ENCODE results near the gene KATNA1. TPM values are rescaled to one million over a fixed set of nuclear protein-coding genes. Genes with fewer than 3 reads are reported as not detected.
"Not testable (repeated sequence)": the region's sequence is repeated elsewhere in the genome, so short reads cannot be mapped to it uniquely, and the experiment has no call there.

The KATNA1 gene
- polyA plus RNA-seq (2012; ENCODE audit: insufficient read depth, insufficient read length): 39.1 TPM

DNA sequence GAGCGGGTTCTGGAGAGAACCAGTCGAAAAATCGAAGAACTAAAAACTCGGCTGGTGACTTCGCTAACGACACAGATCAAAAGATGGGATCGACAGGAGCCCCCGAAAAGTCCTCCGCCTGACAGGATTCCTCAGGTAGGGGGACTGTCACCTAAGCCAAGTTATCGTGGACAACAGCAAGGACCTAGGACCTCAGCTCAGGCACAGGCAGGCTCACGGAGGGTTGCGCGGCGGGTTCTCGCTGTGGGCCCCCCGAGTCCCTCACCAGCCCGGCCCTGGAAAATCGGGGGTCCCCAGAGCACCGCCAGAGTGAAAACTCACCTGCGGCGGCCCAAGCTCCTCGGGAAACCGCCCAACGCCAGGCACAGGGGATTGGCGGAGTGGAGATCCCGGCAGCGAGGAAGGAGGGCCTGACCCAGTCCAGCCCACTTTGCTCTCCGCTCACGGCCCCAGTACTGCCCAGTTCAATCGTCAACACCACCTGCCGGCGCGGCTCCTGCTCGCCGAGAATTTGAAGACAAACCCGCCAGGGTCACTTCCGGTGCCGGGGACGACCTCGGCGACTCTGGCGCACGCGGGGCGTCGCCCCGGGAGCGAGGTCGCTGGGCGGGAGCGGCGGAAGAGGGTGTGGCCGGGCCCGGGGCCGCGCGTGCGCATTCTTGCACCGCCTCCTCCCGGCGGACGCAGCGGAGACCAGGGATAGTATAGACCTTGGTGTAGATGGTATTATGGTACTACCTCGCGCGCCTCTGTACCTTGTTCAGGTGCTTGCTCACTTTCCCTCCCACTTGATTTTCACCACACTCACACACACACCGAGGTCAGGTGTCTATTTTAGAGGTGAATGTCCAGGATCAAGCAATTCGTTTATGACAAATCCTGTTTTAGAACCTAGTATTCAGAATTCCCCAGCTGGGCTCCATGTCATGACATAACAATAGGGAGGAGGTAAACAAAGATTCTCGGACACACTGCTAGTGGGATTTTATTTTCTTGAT, at the start of gene KATNA1:
TSS of gene KATNA1 (minus strand) at position 567 of the 998 bp plus-strand sequence. CDS start 10,167 bp downstream, outside the sequence.
- peak within 1 kb of the TSS; percentile 92 for H3K4me3 ChIP-seq (ENCODE audit: low read length)
- DNase-seq (ENCODE audit: low read depth, low spot score): peak; percentile 84

DNA sequence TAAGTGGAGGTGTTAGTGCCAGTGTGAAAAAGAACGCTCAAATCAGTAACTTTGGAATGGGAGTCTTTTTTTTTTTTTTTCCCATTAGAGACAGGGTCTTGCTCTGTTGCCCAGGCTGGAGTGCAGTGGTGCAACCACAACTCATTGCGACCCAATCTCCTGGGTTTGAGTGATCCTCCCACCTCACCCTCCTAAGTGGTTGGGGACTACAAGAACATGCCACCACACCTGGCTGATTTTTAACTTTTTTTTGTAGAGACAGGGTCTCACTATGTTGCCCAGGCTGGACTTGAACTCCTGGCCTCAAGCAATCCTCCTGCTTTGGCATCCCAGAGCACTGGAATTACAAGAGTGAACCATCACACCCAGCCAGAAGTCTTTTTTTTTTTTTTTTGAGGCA, 49.7 kb upstream of the KATNA1 start:
- H3K4me3 ChIP-seq (ENCODE audit: low read length): no peak overlapping the region
- no peak for DNase-seq (ENCODE audit: low read depth, low spot score)

DNA sequence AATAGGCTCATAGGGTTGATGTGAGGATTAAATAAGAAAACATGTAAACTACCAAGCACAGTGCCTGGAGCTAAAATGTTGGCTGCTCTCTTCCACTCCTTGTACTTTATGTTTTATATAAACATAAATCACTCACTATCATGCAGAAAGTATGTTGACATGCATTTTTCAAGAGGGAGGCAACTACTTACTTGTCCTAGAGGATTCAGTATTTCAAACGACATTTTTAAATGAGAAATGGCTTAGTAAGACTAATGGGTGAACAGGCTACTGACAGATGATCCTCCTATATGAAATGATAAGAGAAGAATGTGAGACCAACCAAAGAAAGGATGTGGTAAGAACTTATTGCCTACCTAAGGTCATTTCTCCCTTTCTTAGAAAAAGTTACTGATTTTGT, 48.4 kb upstream of the KATNA1 start:
- H3K4me3 ChIP-seq (ENCODE audit: low read length): no peak overlapping the region
- no peak for DNase-seq (ENCODE audit: low read depth, low spot score)

DNA sequence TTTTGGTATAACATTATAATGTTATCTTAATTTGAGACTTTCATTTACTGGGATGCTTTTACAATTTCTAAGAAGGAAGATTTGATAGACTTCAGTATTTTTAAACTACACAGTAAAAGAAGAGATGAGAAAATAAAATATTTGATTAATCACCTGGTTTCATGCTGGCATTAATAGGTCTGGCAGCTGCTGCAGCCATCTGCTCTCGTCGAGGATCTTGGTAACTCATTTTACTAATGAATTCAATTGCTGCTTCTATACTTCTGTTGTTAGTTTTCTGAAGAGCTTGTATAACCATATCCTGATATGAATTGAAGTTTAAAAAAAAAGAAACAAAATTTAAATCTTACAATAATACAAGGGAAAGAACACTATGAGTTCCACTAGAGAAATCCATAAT, 46.4 kb upstream of the KATNA1 start:
- no peak overlapping the region for H3K4me3 ChIP-seq (ENCODE audit: low read length)
- DNase-seq (ENCODE audit: low read depth, low spot score): no peak

DNA sequence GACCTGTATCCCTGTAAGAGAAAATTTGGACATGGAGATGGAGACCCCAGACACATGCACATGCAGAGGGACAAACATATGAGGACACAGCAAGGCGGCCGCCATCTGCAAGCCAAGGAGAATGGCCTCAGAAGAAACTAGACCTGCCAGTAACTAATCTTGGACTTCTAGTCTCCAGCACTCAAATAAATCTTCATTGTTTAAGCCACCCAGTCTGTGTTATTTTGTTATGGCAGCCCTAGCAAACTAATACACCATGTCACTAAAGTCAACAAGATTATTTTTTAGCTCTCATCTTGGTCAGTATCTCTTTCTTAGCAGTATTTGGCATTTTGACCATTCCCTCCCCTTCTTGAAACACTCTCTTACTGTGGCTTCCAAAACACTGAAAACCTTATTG, 42.7 kb upstream of the KATNA1 start:
- no peak overlapping the region for H3K4me3 ChIP-seq (ENCODE audit: low read length)
- no peak for DNase-seq (ENCODE audit: low read depth, low spot score)

DNA sequence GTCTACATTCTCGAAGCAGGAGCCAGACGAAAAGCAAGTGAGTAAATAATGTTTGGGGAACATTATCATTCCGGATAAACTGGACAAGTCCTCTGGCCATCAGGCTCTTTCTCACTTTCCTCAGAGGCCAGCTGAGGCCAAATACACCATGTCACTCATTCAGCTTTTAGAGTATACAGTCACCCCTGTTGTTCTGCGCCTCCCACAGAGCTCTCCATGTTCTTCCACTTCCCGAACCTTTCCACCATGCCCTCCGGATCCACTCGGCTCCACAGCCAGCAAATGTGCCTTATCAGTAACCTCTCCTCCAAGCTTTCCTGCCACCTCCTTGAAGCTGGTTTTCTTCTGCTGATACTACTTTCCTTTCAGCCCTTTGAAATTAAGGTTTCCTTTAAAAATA, 37.7 kb upstream of the KATNA1 start:
- no peak overlapping the region for H3K4me3 ChIP-seq (ENCODE audit: low read length)
- DNase-seq (ENCODE audit: low read depth, low spot score): no peak

DNA sequence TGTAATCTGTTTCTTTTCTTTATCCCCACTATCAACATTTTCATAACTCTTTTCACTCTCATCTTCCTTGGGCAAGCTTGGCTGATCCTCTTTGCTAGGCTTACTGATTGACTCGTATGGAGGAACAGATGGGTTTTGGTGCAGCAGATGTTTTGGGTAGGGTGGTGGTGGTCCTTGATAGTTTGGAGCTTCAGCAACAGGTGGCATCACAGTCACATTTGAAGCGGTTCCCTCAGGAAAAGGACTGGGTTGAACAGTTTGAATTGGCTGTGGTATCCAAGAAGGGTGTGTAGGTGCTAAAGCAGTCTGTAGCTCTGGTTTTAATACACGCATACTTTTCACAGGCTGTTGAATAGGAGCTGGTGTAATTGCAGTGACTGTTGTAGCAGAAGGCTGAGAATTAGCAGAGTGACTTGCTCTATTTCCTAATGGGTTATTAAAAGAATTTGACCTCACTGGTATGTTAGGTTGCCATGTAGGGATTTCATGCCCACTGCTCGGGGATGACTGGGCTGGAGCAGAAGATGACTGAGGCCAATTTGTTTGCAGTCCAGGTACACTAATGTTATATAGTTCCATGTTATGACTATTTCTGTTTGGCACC, 34.8 kb upstream of the KATNA1 start:
- DNase-seq (ENCODE audit: low read depth, low spot score): no peak
- no peak overlapping the region for H3K4me3 ChIP-seq (ENCODE audit: low read length)

DNA sequence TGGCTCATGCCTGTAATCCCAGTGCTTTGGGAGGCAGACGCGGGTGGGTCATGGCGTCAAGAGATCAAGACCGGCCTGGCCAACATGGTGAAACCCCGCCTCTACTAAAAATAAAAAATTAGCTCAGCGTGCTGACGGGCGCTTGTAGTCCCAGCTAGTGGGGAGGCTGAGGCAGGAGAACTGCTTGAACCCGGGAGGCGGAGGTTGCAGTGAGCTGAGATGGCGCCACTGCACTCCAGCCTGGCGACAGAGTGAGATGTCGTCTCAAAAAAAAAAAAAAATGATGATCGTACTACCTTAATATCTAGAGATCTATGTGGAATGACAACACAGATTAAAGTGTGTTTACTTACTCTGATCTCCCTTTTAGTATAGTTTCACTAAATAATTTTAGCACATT, 33.3 kb upstream of the KATNA1 start:
- not testable (repeated sequence) for DNase-seq (ENCODE audit: low read depth, low spot score); H3K4me3 ChIP-seq (ENCODE audit: low read length)

DNA sequence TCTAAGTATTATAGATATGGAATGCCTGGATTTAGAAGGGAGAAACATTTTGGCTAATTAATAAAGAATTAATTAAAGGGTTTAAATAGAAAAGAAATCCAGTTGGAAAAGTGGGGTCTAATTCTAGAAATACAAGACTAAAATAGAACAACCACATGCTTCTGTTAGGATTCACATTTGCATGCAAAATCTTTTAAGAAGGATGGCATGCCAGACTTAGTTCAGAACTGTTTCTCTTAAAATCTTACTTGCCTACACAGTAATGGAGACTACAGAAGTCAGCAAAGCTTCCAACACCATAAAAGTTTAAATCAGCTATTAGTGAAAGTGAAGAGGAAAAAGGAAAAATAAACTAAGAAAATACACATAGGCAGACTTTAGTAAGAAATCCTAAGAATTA, 32.7 kb upstream of the KATNA1 start:
- H3K4me3 ChIP-seq (ENCODE audit: low read length): no peak overlapping the region
- no peak for DNase-seq (ENCODE audit: low read depth, low spot score)

DNA sequence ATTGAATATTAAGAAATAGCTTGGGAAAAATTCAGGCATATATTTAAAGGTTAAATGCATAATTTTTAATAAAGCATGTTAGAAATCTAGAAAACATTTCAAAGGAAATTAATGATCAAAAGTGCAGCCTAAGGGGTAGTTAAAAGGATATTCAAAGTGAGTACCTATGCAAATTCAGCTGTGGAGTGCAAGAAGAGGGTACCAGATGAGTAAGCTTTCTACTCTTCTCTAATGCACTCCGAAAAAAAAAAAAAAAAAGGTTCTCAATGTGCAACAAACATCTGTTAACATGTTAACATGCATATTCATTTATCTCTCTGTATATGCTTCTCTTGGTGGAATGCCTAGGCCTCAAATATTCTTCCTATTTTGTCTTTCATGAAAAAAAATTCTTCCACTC, 32.0 kb upstream of the KATNA1 start:
- no peak for DNase-seq (ENCODE audit: low read depth, low spot score)
- no peak overlapping the region for H3K4me3 ChIP-seq (ENCODE audit: low read length)

DNA sequence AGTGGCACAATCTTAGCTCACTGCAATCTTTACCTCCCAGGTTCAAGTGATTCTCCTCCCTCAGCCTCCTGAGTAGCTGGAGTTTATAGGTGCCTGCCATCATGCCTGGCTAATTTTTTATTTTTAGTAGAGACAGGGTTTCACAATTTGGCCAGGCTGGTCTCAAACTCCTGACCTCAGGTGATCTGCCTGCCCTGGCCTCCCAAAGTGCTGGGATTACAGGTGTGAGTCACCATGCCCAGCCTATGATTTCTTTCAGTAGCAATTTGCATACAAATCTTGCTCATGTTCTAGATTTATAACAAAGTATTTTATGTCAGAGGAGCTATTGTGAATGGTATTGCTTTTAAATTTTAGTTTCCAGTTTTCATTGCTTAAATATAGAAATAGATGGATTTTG, 23.8 kb upstream of the KATNA1 start:
- H3K4me3 ChIP-seq (ENCODE audit: low read length); DNase-seq (ENCODE audit: low read depth, low spot score): not testable (repeated sequence)

DNA sequence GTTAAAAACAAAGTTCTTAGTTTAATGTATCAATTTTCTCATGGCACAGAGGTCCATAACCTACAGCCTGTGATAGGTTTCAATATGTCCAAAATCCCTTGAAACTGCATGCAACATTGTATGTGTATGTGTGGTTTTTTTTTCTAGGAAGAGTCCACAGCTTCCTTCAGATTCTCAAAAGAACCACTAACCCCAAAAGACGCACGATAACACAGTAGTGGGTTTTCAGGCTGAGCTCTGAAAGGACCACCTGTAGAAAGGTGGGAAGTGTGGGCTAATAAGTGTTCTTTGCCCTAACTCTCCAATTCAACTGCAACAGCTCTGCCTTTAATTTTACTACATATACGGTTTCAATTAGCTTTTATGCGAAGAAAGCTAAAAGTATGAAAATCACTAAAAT, 11.5 kb upstream of the KATNA1 start:
- DNase-seq (ENCODE audit: low read depth, low spot score): no peak
- H3K4me3 ChIP-seq (ENCODE audit: low read length): no peak overlapping the region

DNA sequence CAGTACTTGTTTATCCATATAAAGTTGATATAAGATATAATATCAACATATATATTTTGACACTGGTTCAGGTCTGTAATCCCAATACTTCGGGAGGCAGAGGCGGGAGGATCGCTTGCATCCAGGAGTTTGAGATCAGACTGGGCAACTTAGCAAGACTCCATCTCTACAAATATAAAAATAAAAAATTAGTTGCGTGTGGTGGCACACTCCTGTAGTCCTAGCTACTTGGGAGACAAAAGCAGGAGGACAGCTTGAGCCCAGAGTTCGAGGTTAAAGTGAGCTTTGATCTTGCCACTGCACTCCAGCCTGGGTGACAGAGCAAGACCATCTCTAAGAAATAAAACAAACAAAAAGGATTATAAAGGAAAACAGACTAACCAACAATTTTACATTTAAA, 8.9 kb upstream of the KATNA1 start:
- DNase-seq (ENCODE audit: low read depth, low spot score): no peak
- H3K4me3 ChIP-seq (ENCODE audit: low read length): no peak overlapping the region

DNA sequence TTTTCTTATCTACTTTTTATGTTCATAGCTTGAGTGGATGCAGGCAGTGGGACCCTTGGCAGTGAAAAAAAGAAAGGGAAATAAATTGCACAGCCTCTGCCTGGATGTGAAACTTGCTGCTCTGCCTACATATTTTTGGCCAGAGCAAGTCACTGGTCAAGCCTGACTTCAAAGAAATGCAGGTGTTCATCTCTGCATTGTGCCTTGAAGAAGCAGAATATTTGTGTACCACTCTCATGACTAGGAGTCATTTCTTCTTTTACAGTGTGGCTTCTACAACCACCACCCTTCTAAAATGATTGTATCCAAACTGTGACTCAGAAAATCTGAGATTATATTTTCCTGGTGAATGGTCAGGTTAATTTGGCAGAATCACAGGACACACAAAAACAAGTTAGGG, 2.5 kb upstream of the KATNA1 start:
- no peak overlapping the region for H3K4me3 ChIP-seq (ENCODE audit: low read length)
- DNase-seq (ENCODE audit: low read depth, low spot score): no peak

DNA sequence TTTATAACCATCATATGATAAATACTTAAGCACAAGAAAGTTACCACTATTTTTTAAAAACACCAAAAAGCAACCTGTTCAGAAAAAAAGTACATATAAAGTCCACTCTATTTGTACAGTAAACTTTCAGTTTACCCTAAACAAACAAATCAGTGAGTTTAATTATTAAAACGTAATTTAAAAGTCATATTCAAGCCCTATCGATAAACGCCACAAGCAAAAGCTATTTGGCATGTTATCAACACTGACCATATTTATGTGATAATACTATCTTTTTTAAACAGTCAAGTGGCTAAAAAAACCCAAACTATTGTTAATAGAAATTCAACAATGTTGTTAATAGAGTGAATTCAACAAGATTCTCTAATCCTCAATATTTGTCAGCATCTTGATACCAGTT, 1.9 kb downstream of the KATNA1 start:
- no peak for DNase-seq (ENCODE audit: low read depth, low spot score)
- no peak overlapping the region for H3K4me3 ChIP-seq (ENCODE audit: low read length)

DNA sequence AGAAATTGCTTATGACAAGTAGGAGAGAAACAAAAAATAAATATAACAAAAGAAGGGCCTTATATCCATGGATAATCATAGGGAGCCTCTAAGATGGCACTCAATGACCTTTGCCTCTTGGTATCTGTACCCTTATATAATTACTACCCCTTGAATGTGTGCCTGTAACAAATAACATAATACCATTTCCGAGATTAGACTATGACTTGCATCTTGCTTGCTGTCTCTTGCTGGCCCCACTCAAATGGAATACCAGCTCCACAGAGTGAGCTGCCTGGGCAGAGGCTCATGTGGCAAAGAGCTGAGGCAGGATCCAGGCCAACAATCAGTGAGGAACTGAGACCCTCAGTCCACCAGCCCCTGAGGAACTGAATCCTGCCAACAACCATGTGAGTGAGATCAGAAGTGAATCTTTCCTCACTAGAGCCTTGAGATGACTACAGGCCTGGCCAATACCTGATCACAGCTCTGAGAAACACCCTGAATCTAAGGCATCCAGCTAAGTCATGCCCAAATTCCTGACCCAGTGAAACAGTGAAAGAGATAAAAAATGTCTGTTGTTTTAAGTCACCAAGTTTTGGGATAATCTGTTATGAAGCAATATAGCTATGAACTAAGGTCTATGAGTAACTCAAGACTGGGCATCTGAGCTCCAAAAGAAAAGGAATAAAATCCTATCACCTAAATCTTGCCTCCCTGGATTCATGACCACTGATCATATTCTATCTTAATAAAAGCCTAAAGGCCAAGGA, 5.5 kb downstream of the KATNA1 start:
- no peak for DNase-seq (ENCODE audit: low read depth, low spot score)
- no peak overlapping the region for H3K4me3 ChIP-seq (ENCODE audit: low read length)

DNA sequence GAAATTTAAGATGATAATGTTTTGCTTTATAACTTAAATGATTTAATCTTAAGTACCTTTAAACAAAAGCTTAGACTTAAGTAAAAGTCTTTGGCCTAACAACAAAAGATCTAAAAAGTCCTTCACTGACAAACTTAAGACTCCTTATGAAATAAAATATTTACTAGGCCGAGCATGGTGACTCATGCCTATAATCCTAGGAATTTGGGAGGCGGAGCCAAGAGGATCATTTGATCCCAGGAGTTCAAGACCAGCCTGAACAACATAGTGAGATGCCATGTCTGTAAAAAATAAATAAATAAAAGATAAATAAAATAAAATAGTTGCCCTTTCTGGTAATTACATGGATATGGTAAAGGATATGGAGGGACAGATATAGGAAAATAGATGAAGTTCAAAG, 12.4 kb downstream of the KATNA1 start:
- no peak overlapping the region for H3K4me3 ChIP-seq (ENCODE audit: low read length)
- DNase-seq (ENCODE audit: low read depth, low spot score): no peak

DNA sequence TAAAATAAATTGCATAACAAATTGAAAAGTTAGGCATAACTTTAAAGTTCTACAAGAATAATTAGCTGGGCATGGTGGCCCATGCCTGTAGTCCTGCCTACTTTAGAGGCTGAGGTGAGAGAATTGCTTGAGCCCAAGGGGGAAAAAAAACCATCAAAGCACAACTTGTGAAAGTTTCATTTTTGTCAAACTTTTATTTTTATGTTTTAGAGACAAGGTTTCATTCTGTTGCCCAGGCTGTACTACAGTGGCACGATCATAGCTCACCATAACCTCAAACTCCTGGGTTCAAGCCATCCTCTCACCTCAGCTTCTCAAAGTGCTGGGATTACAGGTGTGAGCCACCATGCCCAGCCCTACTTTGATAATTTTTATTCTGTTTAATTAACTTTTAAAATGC, 14.2 kb downstream of the KATNA1 start:
- no peak for DNase-seq (ENCODE audit: low read depth, low spot score)
- no peak overlapping the region for H3K4me3 ChIP-seq (ENCODE audit: low read length)

DNA sequence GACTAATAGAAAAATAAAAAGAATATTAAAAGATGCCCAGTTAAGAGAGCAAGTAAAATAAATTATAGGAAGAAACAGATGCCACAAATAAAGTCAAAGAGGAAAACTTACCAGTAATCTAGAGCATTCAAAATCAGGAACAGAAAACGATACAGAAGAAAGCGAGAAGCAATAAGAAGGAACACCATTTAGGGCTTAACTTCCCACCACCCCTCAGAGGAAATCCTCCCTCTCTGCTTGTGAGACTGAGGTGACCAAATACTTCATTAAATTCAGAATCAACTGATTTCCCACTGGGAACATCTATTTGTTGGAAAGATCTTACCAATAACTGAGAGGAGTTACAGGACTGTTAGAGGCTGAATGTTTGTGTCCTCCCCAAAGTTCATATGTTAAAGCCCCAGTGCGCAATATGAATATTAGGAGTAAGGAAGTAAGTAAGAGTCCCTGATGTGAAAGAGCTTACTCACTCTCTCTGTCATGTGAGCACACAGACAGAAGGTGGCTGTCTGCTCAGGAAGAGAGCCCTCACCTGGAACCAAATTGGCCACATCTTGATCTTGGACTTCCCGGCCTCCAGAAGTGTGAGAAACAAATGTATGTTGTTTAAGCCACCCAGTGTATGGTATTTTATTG, 19.5 kb downstream of the KATNA1 start:
- no peak overlapping the region for H3K4me3 ChIP-seq (ENCODE audit: low read length)
- no peak for DNase-seq (ENCODE audit: low read depth, low spot score)

Data from Jurkat, Clone E6-1 (cell line).